ENCODE results near the gene EIF6. TPM values are rescaled to one million over a fixed set of nuclear protein-coding genes. Genes with fewer than 3 reads are reported as not detected.

Gene EIF6
- total RNA-seq, 4 donors from 2014 or later: 34.2 to 48.3 (median 47.4) TPM

DNA sequence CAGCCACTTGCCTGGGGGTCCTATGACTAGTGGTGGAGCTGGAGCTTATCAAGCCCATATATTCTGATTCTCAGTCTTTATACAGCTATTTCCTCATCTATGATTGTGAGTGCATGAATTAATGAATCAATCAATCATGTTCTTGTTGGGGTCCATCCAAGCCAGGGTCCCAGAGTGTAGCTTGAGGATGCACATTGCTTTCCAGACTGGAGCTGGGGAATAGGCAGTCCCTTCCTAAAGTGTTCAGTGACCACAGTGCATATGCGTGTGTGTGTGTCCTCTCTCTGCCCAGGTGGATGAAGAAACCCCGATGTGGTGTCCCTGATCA is 33.0 kb downstream of the EIF6 start:
- Histone ChIP-seq H3K4me1 (no peaks in the 10 kb centered on the region), H3K27me3 (no peaks in the 10 kb centered on the region), H3K27ac (no peak overlapping the region), H3K9me3 (no peaks in the 10 kb centered on the region), H3K4me3 (no peak overlapping the region), H3K36me3 (no peaks in the 10 kb centered on the region)
- intact Hi-C loops (cut with DNase I; ENCODE audit: low total_unique reads) (no loop called here), in situ Hi-C loops (cut with MboI; ENCODE audit: low sequenced_read_pairs in 4 of 4) (no loop called here)
- no peak for TF ChIP-seq POLR2A (IDR thresholded peaks at IDR 0.05)
- TF ChIP-seq, protein P1, sequence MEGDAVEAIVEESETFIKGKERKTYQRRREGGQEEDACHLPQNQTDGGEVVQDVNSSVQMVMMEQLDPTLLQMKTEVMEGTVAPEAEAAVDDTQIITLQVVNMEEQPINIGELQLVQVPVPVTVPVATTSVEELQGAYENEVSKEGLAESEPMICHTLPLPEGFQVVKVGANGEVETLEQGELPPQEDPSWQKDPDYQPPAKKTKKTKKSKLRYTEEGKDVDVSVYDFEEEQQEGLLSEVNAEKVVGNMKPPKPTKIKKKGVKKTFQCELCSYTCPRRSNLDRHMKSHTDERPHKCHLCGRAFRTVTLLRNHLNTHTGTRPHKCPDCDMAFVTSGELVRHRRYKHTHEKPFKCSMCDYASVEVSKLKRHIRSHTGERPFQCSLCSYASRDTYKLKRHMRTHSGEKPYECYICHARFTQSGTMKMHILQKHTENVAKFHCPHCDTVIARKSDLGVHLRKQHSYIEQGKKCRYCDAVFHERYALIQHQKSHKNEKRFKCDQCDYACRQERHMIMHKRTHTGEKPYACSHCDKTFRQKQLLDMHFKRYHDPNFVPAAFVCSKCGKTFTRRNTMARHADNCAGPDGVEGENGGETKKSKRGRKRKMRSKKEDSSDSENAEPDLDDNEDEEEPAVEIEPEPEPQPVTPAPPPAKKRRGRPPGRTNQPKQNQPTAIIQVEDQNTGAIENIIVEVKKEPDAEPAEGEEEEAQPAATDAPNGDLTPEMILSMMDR (IDR thresholded peaks at IDR 0.05 in 4 of 5, conservative IDR thresholded peaks at IDR 0.05 in 1 of 5): no peak
- ATAC-seq (no peak), DNase-seq (no peak)

DNA sequence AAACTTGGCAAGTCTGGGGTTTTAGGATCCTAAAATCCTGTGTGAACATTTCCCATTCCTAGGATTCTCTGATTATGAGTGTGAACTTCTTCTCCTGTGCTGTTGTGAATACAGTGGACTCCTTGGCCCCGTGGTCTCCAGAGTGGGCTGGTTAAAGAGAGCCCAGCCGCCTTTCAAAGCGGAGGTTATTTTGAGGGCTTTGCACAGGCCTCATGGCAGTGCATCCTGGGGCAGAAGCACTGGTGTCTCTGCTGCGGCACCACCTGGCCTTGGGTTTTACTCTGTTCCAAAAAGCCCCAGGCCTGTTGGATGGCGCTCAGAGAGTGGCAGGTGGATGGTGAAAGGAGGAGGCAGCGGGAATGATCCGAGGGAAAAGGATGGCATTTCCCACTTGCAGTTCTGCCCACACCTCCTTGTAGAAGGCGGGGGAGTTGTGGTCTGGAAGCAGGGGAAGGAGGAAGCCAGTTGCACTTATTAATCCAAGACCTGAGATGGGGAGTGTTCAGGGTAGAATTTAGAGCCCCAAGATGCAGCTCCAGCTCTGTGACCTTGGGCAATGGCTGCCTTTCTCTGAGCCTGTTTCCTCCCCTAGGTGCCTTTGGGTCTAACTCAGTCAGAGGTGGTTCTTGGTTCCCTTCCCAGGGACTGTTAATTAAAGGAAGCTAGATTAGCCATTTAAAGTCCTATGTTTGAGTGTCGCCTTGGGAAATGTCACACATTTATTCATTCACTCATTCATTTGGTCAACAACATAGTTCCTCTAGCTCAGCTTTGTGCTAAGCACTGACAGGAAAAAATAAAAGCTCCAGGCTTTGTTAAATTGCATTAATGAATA is 35.7 kb downstream of the EIF6 start:
- DNase-seq (no peak), ATAC-seq (no peak)
- Histone ChIP-seq H3K4me3 (no peak overlapping the region), H3K27me3 (no peaks in the 10 kb centered on the region), H3K36me3 (no peaks in the 10 kb centered on the region), H3K4me1 (no peaks in the 10 kb centered on the region), H3K9me3 (no peaks in the 10 kb centered on the region), H3K27ac (no peak overlapping the region)
- in situ Hi-C loops (cut with MboI; ENCODE audit: low sequenced_read_pairs in 4 of 4): no loop called here
- TF ChIP-seq, protein P1 (IDR thresholded peaks at IDR 0.05 in 4 of 5, conservative IDR thresholded peaks at IDR 0.05 in 1 of 5): no peak
- TF ChIP-seq POLR2A (IDR thresholded peaks at IDR 0.05): no peak
- intact Hi-C loops (cut with DNase I; ENCODE audit: low total_unique reads): no loop called here

- ATAC-seq (no peak), DNase-seq (no peak)
- intact Hi-C loops (cut with DNase I; ENCODE audit: low total_unique reads): no loop called here
- H3K9me3 ChIP-seq: no peaks in the 10 kb centered on the region
- no peak overlapping the region for H3K4me3 ChIP-seq
- H3K27me3 ChIP-seq: no peaks in the 10 kb centered on the region
- H3K27ac ChIP-seq: no peak overlapping the region
- H3K36me3 ChIP-seq: no peaks in the 10 kb centered on the region
- in situ Hi-C loops (cut with MboI; ENCODE audit: low sequenced_read_pairs in 4 of 4): no loop called here
- H3K4me1 ChIP-seq: no peaks in the 10 kb centered on the region
- no peak for TF ChIP-seq POLR2A (IDR thresholded peaks at IDR 0.05)
Observed at GRCh38 chr20:35246723-35247122, 37.8 kb downstream of the EIF6 start.

DNA sequence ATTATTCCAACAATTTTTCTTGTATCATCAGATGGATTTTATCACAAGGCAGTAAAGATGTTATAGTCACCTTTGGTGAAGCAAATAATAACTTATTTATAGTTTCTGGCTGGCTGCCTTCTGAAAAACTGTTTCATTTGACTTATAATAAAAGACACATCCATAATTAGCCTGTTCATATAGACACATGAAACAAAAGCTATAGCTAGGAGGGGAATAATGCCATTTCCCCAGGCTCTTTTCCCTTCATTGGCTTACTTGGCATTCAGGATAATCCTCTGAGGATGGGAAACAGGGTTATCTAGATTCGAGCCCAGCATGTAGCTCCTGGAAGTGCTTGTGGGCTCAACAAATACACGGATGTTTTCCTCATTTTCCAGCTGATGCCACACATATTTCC is 40.6 kb downstream of the EIF6 start:
- Histone ChIP-seq H3K27me3 (no peaks in the 10 kb centered on the region), H3K4me3 (no peak overlapping the region), H3K9me3 (no peaks in the 10 kb centered on the region), H3K36me3 (no peaks in the 10 kb centered on the region), H3K4me1 (no peaks in the 10 kb centered on the region), H3K27ac (no peak overlapping the region)
- intact Hi-C loops (cut with DNase I; ENCODE audit: low total_unique reads): no loop called here
- DNase-seq (no peak), ATAC-seq (no peak)
- in situ Hi-C loops (cut with MboI; ENCODE audit: low sequenced_read_pairs in 4 of 4): no loop called here
- no peak for TF ChIP-seq POLR2A (IDR thresholded peaks at IDR 0.05)
- TF ChIP-seq, protein P1 (IDR thresholded peaks at IDR 0.05 in 4 of 5, conservative IDR thresholded peaks at IDR 0.05 in 1 of 5): no peak

GRCh38 chr20:35243317-35243716 is 41.3 kb downstream of the EIF6 start:
- ATAC-seq (no peak), DNase-seq (no peak)
- no peaks in the 10 kb centered on the region for H3K4me1 ChIP-seq
- H3K9me3 ChIP-seq: no peaks in the 10 kb centered on the region
- H3K27me3 ChIP-seq: no peaks in the 10 kb centered on the region
- H3K36me3 ChIP-seq: no peaks in the 10 kb centered on the region
- intact Hi-C loops (cut with DNase I; ENCODE audit: low total_unique reads) (no loop called here), in situ Hi-C loops (cut with MboI; ENCODE audit: low sequenced_read_pairs in 4 of 4) (no loop called here)
- TF ChIP-seq, protein P1 (IDR thresholded peaks at IDR 0.05 in 4 of 5, conservative IDR thresholded peaks at IDR 0.05 in 1 of 5): no peak
- TF ChIP-seq POLR2A (IDR thresholded peaks at IDR 0.05): no peak
- no peak overlapping the region for H3K4me3 ChIP-seq
- H3K27ac ChIP-seq: no peak overlapping the region
